Progenitor cell of endocrine pancreas (in vitro differentiated cells): ENCODE measurements around the gene JHY. TPM values are rescaled to one million over a fixed set of nuclear protein-coding genes. Genes with fewer than 3 reads are reported as not detected.
A peak's percentile ranks its signal among the peaks of the same experiment; 100 is the strongest.

Source experiments
- DNase-seq: peaks from one replicate; pipeline ENCODE4 v3.0.0; 2021; ENCODE audit warnings: low spot score; ENCODE audit not compliant: unreplicated experiment
- H3K27ac Mint-ChIP-seq: 2 replicates; pipeline ENCODE4 v1.8.0; 2021; ENCODE audit warnings: mild to moderate bottlenecking, moderate library complexity, mixed read lengths
- H3K27me3 Mint-ChIP-seq: 2 replicates; pipeline ENCODE4 v1.8.0; 2021; ENCODE audit warnings: mixed read lengths
- H3K36me3 Mint-ChIP-seq: 2 replicates; pipeline ENCODE4 v1.8.0; 2022; ENCODE audit warnings: mixed read lengths; ENCODE audit not compliant: insufficient read depth
- H3K4me1 Mint-ChIP-seq: 2 replicates; pipeline ENCODE4 v1.8.0; 2021; ENCODE audit warnings: low read depth, mixed read lengths
- H3K4me3 Mint-ChIP-seq: 2 replicates; pipeline ENCODE4 v1.8.0; 2021; ENCODE audit warnings: low read depth, mild to moderate bottlenecking, moderate library complexity, mixed read lengths
- H3K9me3 Mint-ChIP-seq: 2 replicates; pipeline ENCODE4 v1.8.0; 2021; ENCODE audit warnings: low read depth, mixed read lengths
- CTCF ChIP-seq: fragments of 200-600 bp; sonication (generic); IDR thresholded peaks from one replicate; pipeline ENCODE4 v1.5.0; 2021; ENCODE audit warnings: antibody characterized with exemption, mild to moderate bottlenecking; ENCODE audit not compliant: unreplicated experiment
- total RNA-seq: library from RNA; stranded (reverse); gene quantifications from 2 replicates; pipeline ENCODE4 v1.2.1, GENCODE V29; 2021

The JHY gene
- total RNA-seq, 1 donor from 2014 or later, result 3.5 TPM

GRCh38 chr11:122979103-122979814, 96.7 kb downstream of the JHY start:
- H3K4me3 Mint-ChIP-seq, result no peak overlapping the region
- no peak overlapping the region for H3K27ac Mint-ChIP-seq
- peaks cover 98% of the 10 kb centered on the region for H3K27me3 Mint-ChIP-seq
- no peak for DNase-seq
- H3K4me1 Mint-ChIP-seq, result peaks cover 7% of the 10 kb centered on the region
- no peak for TF ChIP-seq CTCF
- H3K36me3 Mint-ChIP-seq, result peaks cover 2% of the 10 kb centered on the region
- H3K9me3 Mint-ChIP-seq, result no peaks in the 10 kb centered on the region

- peaks cover 97% of the 10 kb centered on the region for H3K27me3 Mint-ChIP-seq
- no peak for DNase-seq
- no peak overlapping the region for H3K27ac Mint-ChIP-seq
- TF ChIP-seq CTCF, result no peak
- H3K9me3 Mint-ChIP-seq, result no peaks in the 10 kb centered on the region
- peaks cover 2% of the 10 kb centered on the region for H3K36me3 Mint-ChIP-seq
- no peak overlapping the region for H3K4me3 Mint-ChIP-seq
- H3K4me1 Mint-ChIP-seq, result peaks cover 8% of the 10 kb centered on the region
Measured at GRCh38 chr11:122979815-122980595, 97.4 kb downstream of the JHY start.

GRCh38 chr11:122981388-122982264, 99.1 kb downstream of the JHY start, which contains the start of gene BSX:
TSS of gene BSX (minus strand) at chr11:122981834. CDS start at chr11:122981671, 163 bp downstream.
- Mint-ChIP-seq H3K36me3 (peaks cover 2% of the 10 kb centered on the region), H3K4me3 (no peak within 1 kb of the TSS)

GRCh38 chr11:122983438-122984185, 101.1 kb downstream of the JHY start:
- DNase-seq, result no peak
- Mint-ChIP-seq H3K27ac (no peak overlapping the region), H3K4me3 (peak overlapping the region; percentile 33), H3K9me3 (no peaks in the 10 kb centered on the region), H3K36me3 (no peaks in the 10 kb centered on the region), H3K27me3 (peaks cover 93% of the 10 kb centered on the region), H3K4me1 (peaks cover 1% of the 10 kb centered on the region)
- TF ChIP-seq CTCF, result no peak

More at GRCh38 chr11:122981388-122982264, 99.1 kb downstream of the JHY start, which contains the start of gene BSX:
- no peaks in the 10 kb centered on the region for H3K9me3 Mint-ChIP-seq
- DNase-seq, result peak; percentile 79
- peaks cover 6% of the 10 kb centered on the region for H3K4me1 Mint-ChIP-seq
- peaks cover 97% of the 10 kb centered on the region for H3K27me3 Mint-ChIP-seq
- TF ChIP-seq CTCF, result no peak
- peak within 1 kb of the TSS; percentile 62 for H3K27ac Mint-ChIP-seq
